Measurements from ENCODE around the gene RAB3D. TPM values are rescaled to one million over a fixed set of nuclear protein-coding genes. Genes with fewer than 3 reads are reported as not detected.

The RAB3D gene
- total RNA-seq, 1 experiment from 2014 or later = 35.0 TPM

DNA sequence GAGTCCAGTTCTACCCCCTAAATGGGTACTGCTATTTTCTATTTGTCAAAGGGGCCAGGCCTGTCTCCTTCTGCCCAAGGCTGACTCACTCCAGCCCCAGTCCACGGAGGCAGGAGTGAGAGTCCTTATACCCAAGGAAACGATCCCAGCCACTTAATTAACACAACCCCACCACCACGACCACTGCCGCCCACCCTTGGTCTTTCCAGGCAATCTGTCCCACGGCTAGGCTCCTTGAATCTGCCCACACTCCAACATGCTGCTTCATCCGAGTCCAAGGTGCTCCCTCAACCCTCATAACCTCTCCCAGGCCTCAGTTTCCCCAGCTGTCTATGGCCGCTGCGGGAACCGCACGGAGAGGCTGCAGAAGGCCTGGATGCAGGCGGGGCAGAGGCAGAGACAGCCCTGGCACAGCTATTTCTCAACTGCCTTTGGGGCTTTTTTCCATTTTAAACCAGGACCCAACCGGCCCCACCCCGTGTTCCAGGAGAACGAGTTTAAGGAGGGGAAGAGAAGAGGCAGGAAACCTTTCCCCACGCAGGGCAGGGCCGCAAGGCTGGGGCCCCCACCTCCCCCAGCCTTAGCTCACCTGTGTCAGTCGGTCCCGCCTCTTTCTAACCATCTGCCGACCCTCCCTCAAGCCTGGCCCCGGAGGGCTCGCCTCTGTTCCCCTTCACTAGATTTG lies 746 bp downstream of the RAB3D start:
- Histone ChIP-seq H3K4me3 (peak overlapping the region; percentile 84), H3K36me3 (ENCODE audit: low read depth) (peaks cover 44% of the 10 kb centered on the region), H3K27ac (no peak overlapping the region), H2AFZ (peak overlapping the region; percentile 91), H3K27me3 (ENCODE audit: insufficient read depth, low read depth) (no peaks in the 10 kb centered on the region), H4K20me1 (ENCODE audit: insufficient read depth) (no peaks in the 10 kb centered on the region), H3K9me3 (ENCODE audit: insufficient read depth, low read depth) (no peaks in the 10 kb centered on the region), H3K9me2 (ENCODE audit: insufficient read depth) (no peaks in the 10 kb centered on the region), H3K79me2 (ENCODE audit: low read depth) (peaks cover 29% of the 10 kb centered on the region), H3K4me1 (replicated peaks; ENCODE audit: insufficient read depth) (peaks cover 22% of the 10 kb centered on the region), H3K4me2 (peak overlapping the region; percentile 92), H3F3A (ENCODE audit: insufficient read depth, low read depth) (peaks cover 44% of the 10 kb centered on the region)
- no peak for DNase-seq
- CTCF ChIA-PET = no interaction called here
- POLR2A ChIA-PET (ENCODE audit: unreplicated experiment) = no interaction called here
- TF ChIP-seq EZH2 (IDR thresholded peaks at IDR 0.05; ENCODE audit: low read depth) = no peak
- TF ChIP-seq, protein P1, sequence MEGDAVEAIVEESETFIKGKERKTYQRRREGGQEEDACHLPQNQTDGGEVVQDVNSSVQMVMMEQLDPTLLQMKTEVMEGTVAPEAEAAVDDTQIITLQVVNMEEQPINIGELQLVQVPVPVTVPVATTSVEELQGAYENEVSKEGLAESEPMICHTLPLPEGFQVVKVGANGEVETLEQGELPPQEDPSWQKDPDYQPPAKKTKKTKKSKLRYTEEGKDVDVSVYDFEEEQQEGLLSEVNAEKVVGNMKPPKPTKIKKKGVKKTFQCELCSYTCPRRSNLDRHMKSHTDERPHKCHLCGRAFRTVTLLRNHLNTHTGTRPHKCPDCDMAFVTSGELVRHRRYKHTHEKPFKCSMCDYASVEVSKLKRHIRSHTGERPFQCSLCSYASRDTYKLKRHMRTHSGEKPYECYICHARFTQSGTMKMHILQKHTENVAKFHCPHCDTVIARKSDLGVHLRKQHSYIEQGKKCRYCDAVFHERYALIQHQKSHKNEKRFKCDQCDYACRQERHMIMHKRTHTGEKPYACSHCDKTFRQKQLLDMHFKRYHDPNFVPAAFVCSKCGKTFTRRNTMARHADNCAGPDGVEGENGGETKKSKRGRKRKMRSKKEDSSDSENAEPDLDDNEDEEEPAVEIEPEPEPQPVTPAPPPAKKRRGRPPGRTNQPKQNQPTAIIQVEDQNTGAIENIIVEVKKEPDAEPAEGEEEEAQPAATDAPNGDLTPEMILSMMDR (conservative IDR thresholded peaks at IDR 0.05) = no peak
- intact Hi-C loops (cut with micrococcal nuclease; ENCODE audit: unreplicated experiment) = loop anchor here (1.0 kb wide), 1 partner anchor 17 kb away; the partner anchor contains the start of gene PLPPR2
- no TSS peak for BruUV-seq (replicated peaks)

DNA sequence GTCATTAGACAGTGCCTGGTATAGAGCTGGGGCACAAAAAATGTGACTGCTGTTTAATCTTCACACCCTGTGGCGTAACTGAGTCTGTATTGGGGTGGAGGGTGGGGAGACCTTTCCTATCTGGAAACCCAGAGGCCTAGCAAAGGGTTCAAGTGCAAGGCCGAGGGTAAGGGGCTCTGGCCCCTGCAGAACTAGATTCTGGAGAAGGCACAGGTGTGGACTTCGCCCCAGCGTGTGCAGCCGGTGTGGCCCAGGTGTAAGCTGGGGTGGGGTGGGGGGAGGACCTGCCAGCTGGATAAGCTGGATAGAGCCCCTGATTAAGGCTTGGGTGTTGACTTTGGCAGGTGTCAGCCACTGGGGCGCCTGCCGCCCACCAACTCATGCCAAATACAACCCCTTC lies 1.3 kb downstream of the RAB3D start:
- intact Hi-C loops (cut with micrococcal nuclease; ENCODE audit: unreplicated experiment) = no loop called here
- CTCF ChIA-PET = no interaction called here
- Histone ChIP-seq H3K27me3 (ENCODE audit: insufficient read depth, low read depth) (no peaks in the 10 kb centered on the region), H3K4me1 (replicated peaks; ENCODE audit: insufficient read depth) (peaks cover 16% of the 10 kb centered on the region), H2AFZ (no peak overlapping the region), H3K9me3 (ENCODE audit: insufficient read depth, low read depth) (no peaks in the 10 kb centered on the region), H4K20me1 (ENCODE audit: insufficient read depth) (no peaks in the 10 kb centered on the region), H3K27ac (no peak overlapping the region), H3K4me2 (peak overlapping the region; percentile 92), H3K36me3 (ENCODE audit: low read depth) (peaks cover 47% of the 10 kb centered on the region), H3K79me2 (ENCODE audit: low read depth) (peaks cover 23% of the 10 kb centered on the region), H3K9me2 (ENCODE audit: insufficient read depth) (no peaks in the 10 kb centered on the region), H3F3A (ENCODE audit: insufficient read depth, low read depth) (peaks cover 39% of the 10 kb centered on the region), H3K4me3 (no peak overlapping the region)
- TF ChIP-seq EZH2 (IDR thresholded peaks at IDR 0.05; ENCODE audit: low read depth) = no peak
- TF ChIP-seq, protein P1 (conservative IDR thresholded peaks at IDR 0.05) = no peak
- POLR2A ChIA-PET (ENCODE audit: unreplicated experiment) = no interaction called here
- BruUV-seq (replicated peaks) = no TSS peak
- DNase-seq = no peak

DNA sequence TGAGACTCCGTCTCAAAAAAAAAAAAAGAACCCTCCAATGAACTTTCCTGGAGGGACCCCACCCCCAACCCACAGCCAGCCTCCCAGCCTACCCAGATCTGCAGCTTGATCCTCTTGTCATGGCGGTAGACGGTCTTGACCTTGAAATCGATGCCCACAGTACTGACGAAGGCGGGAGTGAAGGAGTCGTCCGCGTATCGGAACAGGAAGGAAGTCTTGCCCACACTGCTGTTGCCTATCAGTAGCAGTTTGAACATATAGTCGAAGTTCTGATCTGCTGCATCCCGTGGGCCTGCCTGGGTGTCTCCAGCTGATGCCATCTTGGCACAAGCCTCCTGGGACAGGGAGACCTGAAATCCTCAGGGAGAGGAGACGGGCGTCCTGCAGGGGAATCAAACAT lies 2.4 kb downstream of the RAB3D start:
- intact Hi-C loops (cut with micrococcal nuclease; ENCODE audit: unreplicated experiment) = no loop called here
- Histone ChIP-seq H3K9me3 (ENCODE audit: insufficient read depth, low read depth) (no peaks in the 10 kb centered on the region), H3K79me2 (ENCODE audit: low read depth) (peaks cover 14% of the 10 kb centered on the region; the same call in 1 of the 2 replicates), H3K27ac (no peak overlapping the region), H3K4me3 (no peak overlapping the region), H3K4me1 (replicated peaks; ENCODE audit: insufficient read depth) (peaks cover 14% of the 10 kb centered on the region), H2AFZ (no peak overlapping the region), H3K4me2 (no peak overlapping the region), H3K9me2 (ENCODE audit: insufficient read depth) (no peaks in the 10 kb centered on the region), H3F3A (ENCODE audit: insufficient read depth, low read depth) (peaks cover 33% of the 10 kb centered on the region), H3K27me3 (ENCODE audit: insufficient read depth, low read depth) (no peaks in the 10 kb centered on the region), H4K20me1 (ENCODE audit: insufficient read depth) (no peaks in the 10 kb centered on the region), H3K36me3 (ENCODE audit: low read depth) (peaks cover 44% of the 10 kb centered on the region)
- ChIA-PET CTCF (no interaction called here), POLR2A (ENCODE audit: unreplicated experiment) (no interaction called here)
- DNase-seq = no peak
- no TSS peak for BruUV-seq (replicated peaks)
- no peak for TF ChIP-seq EZH2 (IDR thresholded peaks at IDR 0.05; ENCODE audit: low read depth)
- TF ChIP-seq, protein P1 (conservative IDR thresholded peaks at IDR 0.05) = no peak
